ENCODE results near the gene NEO1. TPM values are rescaled to one million over a fixed set of nuclear protein-coding genes. Genes with fewer than 3 reads are reported as not detected.
"Not testable (repeated sequence)": the region's sequence is repeated elsewhere in the genome, so short reads cannot be mapped to it uniquely, and the experiment has no call there.

Gene NEO1
- total RNA-seq, 1 donor from 2014 or later: 37.8 TPM

- DNase-seq (no peak), ATAC-seq (no peak)
- Histone ChIP-seq H3K9me3 (no peaks in the 10 kb centered on the region), H3K4me3 (no peak overlapping the region), H3K27ac (no peak overlapping the region), H3K27me3 (ENCODE audit: low read depth) (no peaks in the 10 kb centered on the region), H3K36me3 (no peaks in the 10 kb centered on the region), H3K4me1 (peaks cover 3% of the 10 kb centered on the region)
- no peak for TF ChIP-seq CTCF (IDR thresholded peaks at IDR 0.05)
- intact Hi-C loops (cut with DNase I): no loop called here
These were observed 148.1 kb downstream of the NEO1 start for GRCh38 chr15:73200339-73200738.

- Histone ChIP-seq H3K4me3 (no peak overlapping the region), H3K36me3 (no peaks in the 10 kb centered on the region), H3K4me1 (no peaks in the 10 kb centered on the region), H3K27ac (no peak overlapping the region), H3K27me3 (ENCODE audit: low read depth) (no peaks in the 10 kb centered on the region), H3K9me3 (peaks cover 7% of the 10 kb centered on the region)
- intact Hi-C loops (cut with DNase I): no loop called here
- no peak for ATAC-seq
- no peak for TF ChIP-seq CTCF (IDR thresholded peaks at IDR 0.05)
- DNase-seq: no peak
These were observed 158.4 kb downstream of the NEO1 start for GRCh38 chr15:73210630-73211029.

GRCh38 chr15:73212424-73212823 is 160.2 kb downstream of the NEO1 start:
- Histone ChIP-seq H3K4me3 (no peak overlapping the region), H3K9me3 (peaks cover 7% of the 10 kb centered on the region), H3K27me3 (ENCODE audit: low read depth) (no peaks in the 10 kb centered on the region), H3K27ac (no peak overlapping the region), H3K36me3 (no peaks in the 10 kb centered on the region), H3K4me1 (no peaks in the 10 kb centered on the region)
- ATAC-seq: no peak
- intact Hi-C loops (cut with DNase I): no loop called here
- no peak for DNase-seq
- no peak for TF ChIP-seq CTCF (IDR thresholded peaks at IDR 0.05)

GRCh38 chr15:73221450-73221849 is 169.2 kb downstream of the NEO1 start:
- H3K27me3 ChIP-seq (ENCODE audit: low read depth); H3K4me1 ChIP-seq; intact Hi-C loops (cut with DNase I); H3K9me3 ChIP-seq; H3K36me3 ChIP-seq; ATAC-seq; H3K27ac ChIP-seq; H3K4me3 ChIP-seq; DNase-seq: not testable (repeated sequence)

GRCh38 chr15:73225358-73226015 is 173.2 kb downstream of the NEO1 start:
- intact Hi-C loops (cut with DNase I): no loop called here
- H3K4me3 ChIP-seq: no peak overlapping the region
- H3K4me1 ChIP-seq: no peaks in the 10 kb centered on the region
- no peaks in the 10 kb centered on the region for H3K9me3 ChIP-seq
- H3K36me3 ChIP-seq: no peaks in the 10 kb centered on the region
- no peak for TF ChIP-seq CTCF (IDR thresholded peaks at IDR 0.05)
- H3K27ac ChIP-seq: no peak overlapping the region
- no peaks in the 10 kb centered on the region for H3K27me3 ChIP-seq (ENCODE audit: low read depth)
- ATAC-seq: no peak
- no peak for DNase-seq

- Histone ChIP-seq H3K27me3 (ENCODE audit: low read depth) (no peaks in the 10 kb centered on the region), H3K27ac (no peak overlapping the region), H3K9me3 (no peaks in the 10 kb centered on the region), H3K36me3 (no peaks in the 10 kb centered on the region), H3K4me3 (no peak overlapping the region), H3K4me1 (no peaks in the 10 kb centered on the region)
- intact Hi-C loops (cut with DNase I): no loop called here
- ATAC-seq: no peak
- no peak for DNase-seq
- TF ChIP-seq CTCF (IDR thresholded peaks at IDR 0.05): no peak
These were observed 174.0 kb downstream of the NEO1 start for GRCh38 chr15:73226093-73226814.

Measured in lower lobe of right lung (tissue), 2 donors.